Non-pigmented ciliary epithelial cell (primary cell): ENCODE results near the gene CEBPA.

Experiments used
- DNase-seq: peaks from one replicate; pipeline ENCODE4 v3.0.0-alpha.2; 2010; ENCODE audit warnings: low read depth

Gene CEBPA

GRCh38 chr19:33271246-33272021 lies 30.9 kb downstream of the CEBPA start:
- DNase-seq, result no peak

DNA sequence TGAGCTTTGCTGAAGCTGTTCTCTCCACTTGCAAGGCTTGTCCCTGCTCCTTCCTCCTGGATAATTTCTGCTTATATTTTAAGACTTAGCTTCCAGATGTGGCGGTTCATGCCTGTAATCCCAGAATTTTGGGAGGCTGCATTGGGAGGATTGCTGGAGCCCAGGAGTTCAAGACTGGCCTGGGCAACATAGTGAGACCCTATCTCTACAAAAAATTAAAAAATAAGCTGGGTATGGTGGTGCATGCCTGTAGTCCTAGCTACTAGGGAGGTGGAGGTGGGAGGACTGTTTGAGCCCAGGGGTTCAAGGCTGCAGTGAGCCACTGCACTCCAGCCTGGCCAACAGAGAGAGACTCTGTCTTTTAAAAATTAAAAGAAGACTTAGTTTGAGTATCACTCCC lies 31.6 kb downstream of the CEBPA start:
- DNase-seq, result no peak

DNA sequence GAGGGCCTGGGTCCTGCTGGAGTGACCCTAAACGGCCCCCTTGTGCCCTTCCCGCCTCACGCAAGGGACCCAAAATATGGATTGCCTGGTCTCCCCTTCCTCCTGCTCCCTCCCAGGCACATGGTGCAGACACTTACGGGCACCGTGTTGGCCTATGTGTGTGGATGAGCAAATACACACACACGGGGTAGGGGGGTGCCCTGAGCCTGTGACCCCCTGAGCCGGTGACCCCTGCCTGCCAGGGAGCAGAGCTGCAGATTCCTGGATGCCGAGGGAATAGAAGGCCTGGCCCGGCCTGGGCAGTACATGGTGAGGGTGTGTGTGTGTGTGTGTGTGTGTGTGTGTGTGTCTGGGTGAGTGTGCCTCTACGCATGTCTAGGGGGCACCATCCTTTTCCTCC lies 33.3 kb downstream of the CEBPA start:
- DNase-seq, result no peak

- no peak for DNase-seq
Observed at GRCh38 chr19:33268162-33268991, 34.0 kb downstream of the CEBPA start.

- DNase-seq, result no peak
Observed at GRCh38 chr19:33267706-33268105, 34.6 kb downstream of the CEBPA start.

GRCh38 chr19:33266974-33267484 lies 35.3 kb downstream of the CEBPA start:
- DNase-seq, result no peak

- no peak for DNase-seq
Observed at GRCh38 chr19:33264881-33265445, 37.4 kb downstream of the CEBPA start.

GRCh38 chr19:33263325-33264023 lies 38.9 kb downstream of the CEBPA start:
- no peak for DNase-seq

- DNase-seq, result no peak
Observed at GRCh38 chr19:33261511-33262189, 40.7 kb downstream of the CEBPA start.

DNA sequence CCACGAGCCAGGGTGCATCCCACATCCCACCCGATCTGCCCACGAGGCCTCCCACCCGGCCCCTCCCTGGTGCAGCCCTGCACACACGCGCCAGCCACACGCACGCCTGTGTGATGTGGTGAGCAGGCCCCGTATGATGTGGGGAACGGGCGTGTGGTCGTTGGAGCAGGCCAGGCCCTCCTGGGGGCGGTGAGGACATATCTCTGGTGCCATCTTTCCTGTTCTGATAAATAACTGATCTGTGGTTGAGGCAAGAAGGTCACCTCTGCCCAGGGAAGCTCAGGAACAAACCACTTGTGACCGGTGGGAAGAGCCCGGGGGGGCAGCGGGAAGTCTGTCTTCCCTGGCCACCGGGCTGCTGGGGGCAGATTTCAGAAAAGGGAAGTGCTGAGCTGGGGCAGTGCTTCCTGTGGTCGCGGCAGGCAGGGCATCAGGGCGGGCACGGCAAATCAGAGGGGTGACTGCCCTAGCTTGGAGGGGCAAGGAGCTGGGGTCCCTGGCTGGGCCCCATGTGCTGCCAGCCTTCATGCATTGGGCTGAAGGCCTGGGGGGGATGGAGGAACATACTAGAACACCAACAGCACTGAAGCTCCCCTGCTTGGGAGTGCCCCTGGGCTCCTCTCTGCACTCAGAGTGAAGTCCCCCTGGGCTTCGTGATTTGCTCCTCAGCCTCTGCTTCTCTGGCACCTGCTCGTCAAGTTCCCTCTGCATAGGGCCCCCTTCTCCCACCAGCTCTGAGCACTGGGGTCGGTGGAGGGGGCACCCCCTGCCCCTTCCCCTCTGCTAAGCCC lies 41.5 kb downstream of the CEBPA start:
- no peak for DNase-seq

DNA sequence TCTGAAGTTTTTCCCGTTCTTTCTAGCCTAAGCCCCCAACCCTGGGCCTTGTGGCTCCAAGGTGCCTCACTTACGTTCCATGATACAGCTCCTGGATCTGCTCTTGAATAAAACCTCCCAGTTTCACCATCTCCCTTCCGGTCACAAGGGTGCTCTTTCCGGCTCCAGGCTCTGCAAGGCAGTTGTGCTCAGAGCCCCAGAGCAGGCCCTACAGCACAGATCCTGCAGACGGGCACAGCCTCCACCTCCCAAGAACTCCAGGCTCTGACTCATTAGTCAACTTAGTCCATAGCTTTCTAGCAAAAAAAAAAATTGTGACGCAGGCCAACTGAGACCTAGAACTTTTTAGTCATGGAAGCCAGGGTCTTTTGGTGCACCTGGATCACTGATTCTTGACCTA lies 42.8 kb downstream of the CEBPA start:
- DNase-seq, result no peak

- no peak for DNase-seq
Observed at GRCh38 chr19:33257828-33258227, 44.5 kb downstream of the CEBPA start.

- no peak for DNase-seq
Observed at GRCh38 chr19:33256261-33256660, 46.1 kb downstream of the CEBPA start.

- DNase-seq, result no peak
Observed at GRCh38 chr19:33255781-33256180, 46.6 kb downstream of the CEBPA start.

DNA sequence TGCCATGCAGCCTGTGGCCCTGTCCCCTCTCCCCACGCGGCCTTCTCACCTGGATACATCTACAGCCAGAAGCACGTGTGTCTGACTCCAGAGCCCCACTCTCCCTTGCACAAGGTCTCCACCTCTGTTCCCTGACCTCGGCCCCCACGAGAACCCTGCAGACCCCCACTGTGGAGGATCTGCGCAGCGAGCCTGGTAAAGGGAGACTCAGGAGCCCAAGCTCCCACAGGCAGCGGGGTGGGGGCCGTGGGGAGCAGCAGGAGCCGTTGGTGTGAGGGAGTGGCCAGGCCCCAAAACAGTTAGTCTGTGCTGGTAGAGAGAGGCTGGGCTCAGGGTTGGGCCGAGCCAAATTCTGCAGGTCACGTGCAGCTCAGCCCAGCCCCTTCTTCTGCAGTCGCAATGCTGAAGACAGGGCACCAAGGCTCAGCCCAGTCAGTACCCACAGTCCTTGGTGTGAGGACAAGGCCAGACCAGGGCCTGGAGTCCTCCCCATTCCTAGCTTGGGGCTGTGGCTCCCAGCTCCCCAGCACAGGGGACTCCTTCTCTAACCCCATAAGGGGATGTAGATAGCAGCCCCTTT lies 48.0 kb downstream of the CEBPA start:
- DNase-seq, result no peak

- no peak for DNase-seq
Observed at GRCh38 chr19:33252971-33253370, 49.4 kb downstream of the CEBPA start.

GRCh38 chr19:33252418-33252962 lies 49.8 kb downstream of the CEBPA start:
- no peak for DNase-seq

DNA sequence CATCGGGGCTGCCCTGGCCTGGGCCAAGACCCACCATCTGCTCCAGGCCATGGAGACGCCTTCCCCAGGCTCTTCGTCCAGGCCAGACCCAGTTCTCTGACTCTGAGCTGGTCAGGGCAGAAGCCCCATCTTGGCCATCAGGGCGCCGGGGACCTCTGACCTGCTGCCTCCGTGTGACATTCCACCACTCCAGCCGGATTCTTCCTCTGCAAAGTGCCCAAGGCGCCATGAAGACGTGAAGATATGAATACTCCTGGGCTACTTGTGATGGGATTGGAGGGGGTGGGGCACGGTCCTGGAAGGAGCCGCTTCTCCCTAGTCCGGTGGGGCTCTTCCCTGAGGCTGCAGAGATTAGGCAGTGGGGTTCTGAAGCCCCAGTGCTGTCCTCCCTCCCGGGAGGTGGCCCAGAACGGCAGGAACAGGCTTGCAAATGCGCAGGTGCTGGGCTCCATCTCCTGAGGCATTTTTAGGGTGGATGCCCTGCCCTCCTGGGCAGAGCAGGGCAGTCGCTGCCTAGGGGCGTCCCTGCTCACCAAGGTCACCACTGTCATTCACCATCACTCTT lies 50.7 kb downstream of the CEBPA start:
- no peak for DNase-seq

- no peak for DNase-seq
Observed at GRCh38 chr19:33251076-33251475, 51.3 kb downstream of the CEBPA start.

- DNase-seq, result no peak
Observed at GRCh38 chr19:33250500-33250899, 51.8 kb downstream of the CEBPA start.
